ENCODE measurements around the gene HNRNPU.

HNRNPU gene

GRCh38 chr1:244862699-244863490, 1.4 kb downstream of the HNRNPU start:
- peak; percentile 91 for DNase-seq (ENCODE audit: low read depth, low spot score)

- DNase-seq (ENCODE audit: low read depth, low spot score), result no peak
Observed at GRCh38 chr1:244862354-244862698, 2.0 kb downstream of the HNRNPU start.

- DNase-seq (ENCODE audit: low read depth, low spot score), result no peak
Observed at GRCh38 chr1:244861683-244862082, 2.7 kb downstream of the HNRNPU start.

GRCh38 chr1:244860914-244861610, 3.3 kb downstream of the HNRNPU start:
- DNase-seq (ENCODE audit: low read depth, low spot score), result no peak

- DNase-seq (ENCODE audit: low read depth, low spot score), result no peak
Observed at GRCh38 chr1:244860078-244860477, 4.3 kb downstream of the HNRNPU start.

GRCh38 chr1:244858357-244858756, 6.0 kb downstream of the HNRNPU start:
- no peak for DNase-seq (ENCODE audit: low read depth, low spot score)

- no peak for DNase-seq (ENCODE audit: low read depth, low spot score)
Observed at GRCh38 chr1:244857761-244858160, 6.6 kb downstream of the HNRNPU start.

GRCh38 chr1:244854865-244855578, 9.3 kb downstream of the HNRNPU start:
- no peak for DNase-seq (ENCODE audit: low read depth, low spot score)

GRCh38 chr1:244854166-244854565, 10.2 kb downstream of the HNRNPU start:
- DNase-seq (ENCODE audit: low read depth, low spot score), result no peak

- DNase-seq (ENCODE audit: low read depth, low spot score), result no peak
Observed at GRCh38 chr1:244852694-244853093, 11.6 kb downstream of the HNRNPU start.

GRCh38 chr1:244851546-244852231, 12.7 kb downstream of the HNRNPU start:
- no peak for DNase-seq (ENCODE audit: low read depth, low spot score)

GRCh38 chr1:244850896-244851295, 13.4 kb downstream of the HNRNPU start:
- DNase-seq (ENCODE audit: low read depth, low spot score), result no peak

- no peak for DNase-seq (ENCODE audit: low read depth, low spot score)
Observed at GRCh38 chr1:244850099-244850852, 14.1 kb downstream of the HNRNPU start.

- no peak for DNase-seq (ENCODE audit: low read depth, low spot score)
Observed at GRCh38 chr1:244849189-244849866, 15.0 kb downstream of the HNRNPU start.

GRCh38 chr1:244846653-244847052, 17.7 kb downstream of the HNRNPU start:
- DNase-seq (ENCODE audit: low read depth, low spot score), result no peak

- DNase-seq (ENCODE audit: low read depth, low spot score), result no peak
Observed at GRCh38 chr1:244844155-244845121, 19.9 kb downstream of the HNRNPU start.

GRCh38 chr1:244843148-244843978, 21.0 kb downstream of the HNRNPU start:
- DNase-seq (ENCODE audit: low read depth, low spot score), result no peak

GRCh38 chr1:244841273-244841927, 22.9 kb downstream of the HNRNPU start:
- DNase-seq (ENCODE audit: low read depth, low spot score), result no peak
